Stomach (tissue), 4 donors: ENCODE measurements around the gene HLA-DQB1.

Experiments used
- EP300 ChIP-seq: sonication (generic); formaldehyde crosslinking; IDR thresholded peaks from one replicate; pipeline ENCODE4 v1.6.1; 2017; ENCODE audit warnings: antibody characterized with exemption
- POLR2A ChIP-seq, 4 donors: fragments of 450-650 bp; IDR thresholded peaks; one replicate each; pipeline ENCODE4 v1.6.1; 2016; ENCODE audit warnings: antibody characterized with exemption in 4 of 4, control low read depth in 2 of 4, mild to moderate bottlenecking in 1 of 4, moderate library complexity in 1 of 4
- POLR2AphosphoS5 ChIP-seq, 3 donors: sonication (generic); formaldehyde crosslinking; IDR thresholded peaks; one replicate each; pipeline ENCODE4 v1.6.1; 2016; ENCODE audit warnings: antibody characterized with exemption in 3 of 3
- TF ChIP-seq, protein P1 (sequence below), 7 experiments: fragments of 450-650 bp in 4 of 7; fragments of 200-600 bp in 3 of 7; sonication (generic) in 3 of 7; IDR thresholded peaks; one replicate each; pipeline ENCODE4 v1.5.1; 2016 to 2019; ENCODE audit warnings: antibody characterized with exemption in 7 of 7, control low read depth in 2 of 7, mild to moderate bottlenecking in 1 of 7

DNA sequence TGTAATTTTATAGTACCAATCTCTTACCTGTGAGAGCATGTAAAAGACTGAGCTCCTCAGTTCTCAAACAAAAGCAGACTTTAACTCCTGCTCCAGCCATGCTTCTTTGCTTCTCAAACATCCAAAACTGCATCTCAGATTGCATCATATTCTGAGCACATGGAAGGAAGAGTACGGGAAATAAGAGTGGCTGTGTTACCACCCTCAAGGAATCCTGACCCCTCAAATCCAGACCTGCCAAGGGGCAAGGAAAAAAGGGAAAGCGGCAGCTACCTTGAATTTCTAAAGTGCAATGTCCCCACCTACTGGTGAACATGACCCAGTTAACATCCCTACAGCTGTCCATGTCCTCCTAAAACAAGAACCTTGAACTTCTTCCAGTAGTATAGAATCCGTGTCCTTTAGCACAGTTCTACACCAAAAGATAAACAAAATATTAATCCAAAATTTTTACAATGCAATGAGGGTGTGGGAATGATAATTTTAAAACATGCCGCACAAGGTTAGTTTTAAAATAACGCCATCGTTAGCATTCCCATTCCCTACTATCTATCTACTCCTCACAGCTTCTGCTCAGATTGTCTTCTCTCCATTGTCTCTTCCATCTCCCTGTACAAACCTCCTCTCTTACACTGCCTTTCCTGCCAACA, 34.1 kb upstream of the HLA-DQB1 start:
- TF ChIP-seq, protein P1, sequence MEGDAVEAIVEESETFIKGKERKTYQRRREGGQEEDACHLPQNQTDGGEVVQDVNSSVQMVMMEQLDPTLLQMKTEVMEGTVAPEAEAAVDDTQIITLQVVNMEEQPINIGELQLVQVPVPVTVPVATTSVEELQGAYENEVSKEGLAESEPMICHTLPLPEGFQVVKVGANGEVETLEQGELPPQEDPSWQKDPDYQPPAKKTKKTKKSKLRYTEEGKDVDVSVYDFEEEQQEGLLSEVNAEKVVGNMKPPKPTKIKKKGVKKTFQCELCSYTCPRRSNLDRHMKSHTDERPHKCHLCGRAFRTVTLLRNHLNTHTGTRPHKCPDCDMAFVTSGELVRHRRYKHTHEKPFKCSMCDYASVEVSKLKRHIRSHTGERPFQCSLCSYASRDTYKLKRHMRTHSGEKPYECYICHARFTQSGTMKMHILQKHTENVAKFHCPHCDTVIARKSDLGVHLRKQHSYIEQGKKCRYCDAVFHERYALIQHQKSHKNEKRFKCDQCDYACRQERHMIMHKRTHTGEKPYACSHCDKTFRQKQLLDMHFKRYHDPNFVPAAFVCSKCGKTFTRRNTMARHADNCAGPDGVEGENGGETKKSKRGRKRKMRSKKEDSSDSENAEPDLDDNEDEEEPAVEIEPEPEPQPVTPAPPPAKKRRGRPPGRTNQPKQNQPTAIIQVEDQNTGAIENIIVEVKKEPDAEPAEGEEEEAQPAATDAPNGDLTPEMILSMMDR (IDR thresholded peaks at IDR 0.05): peak in 5 of 7 experiments; percentile 20 to 64 (median 55)
- TF ChIP-seq POLR2AphosphoS5 (IDR thresholded peaks at IDR 0.05) (no peak), POLR2A (IDR thresholded peaks at IDR 0.05) (no peak), EP300 (no peak)
